ENCODE results near the gene PAF1.

Gene PAF1

DNA sequence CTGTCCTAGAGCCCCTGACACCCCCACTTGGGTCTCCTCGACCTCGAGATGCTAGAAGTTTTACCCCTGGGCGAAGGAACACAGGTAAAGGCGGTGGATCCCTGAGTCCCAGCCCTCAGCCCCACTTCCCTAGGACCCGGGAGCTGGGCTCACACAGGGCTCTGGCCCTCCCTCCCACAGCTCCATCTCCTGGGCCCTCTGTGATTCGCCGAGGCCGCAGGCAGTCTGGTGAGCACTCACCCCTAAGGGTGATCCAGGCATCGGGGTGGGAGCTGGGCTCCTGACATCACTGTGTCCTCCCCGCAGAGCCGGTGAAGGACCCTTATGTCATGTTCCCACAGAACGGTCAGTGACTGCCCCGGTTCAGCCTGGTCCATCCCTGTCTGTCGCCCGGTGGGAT is 29.9 kb upstream of the PAF1 start:
- TF ChIP-seq EZH2phosphoT487 (IDR thresholded peaks at IDR 0.05; ENCODE audit: low read length) (no peak), EZH2 (optimal IDR thresholded peaks at IDR 0.05; ENCODE audit: low read depth, low read length) (no peak)
- TF ChIP-seq, protein P1, sequence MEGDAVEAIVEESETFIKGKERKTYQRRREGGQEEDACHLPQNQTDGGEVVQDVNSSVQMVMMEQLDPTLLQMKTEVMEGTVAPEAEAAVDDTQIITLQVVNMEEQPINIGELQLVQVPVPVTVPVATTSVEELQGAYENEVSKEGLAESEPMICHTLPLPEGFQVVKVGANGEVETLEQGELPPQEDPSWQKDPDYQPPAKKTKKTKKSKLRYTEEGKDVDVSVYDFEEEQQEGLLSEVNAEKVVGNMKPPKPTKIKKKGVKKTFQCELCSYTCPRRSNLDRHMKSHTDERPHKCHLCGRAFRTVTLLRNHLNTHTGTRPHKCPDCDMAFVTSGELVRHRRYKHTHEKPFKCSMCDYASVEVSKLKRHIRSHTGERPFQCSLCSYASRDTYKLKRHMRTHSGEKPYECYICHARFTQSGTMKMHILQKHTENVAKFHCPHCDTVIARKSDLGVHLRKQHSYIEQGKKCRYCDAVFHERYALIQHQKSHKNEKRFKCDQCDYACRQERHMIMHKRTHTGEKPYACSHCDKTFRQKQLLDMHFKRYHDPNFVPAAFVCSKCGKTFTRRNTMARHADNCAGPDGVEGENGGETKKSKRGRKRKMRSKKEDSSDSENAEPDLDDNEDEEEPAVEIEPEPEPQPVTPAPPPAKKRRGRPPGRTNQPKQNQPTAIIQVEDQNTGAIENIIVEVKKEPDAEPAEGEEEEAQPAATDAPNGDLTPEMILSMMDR (IDR thresholded peaks at IDR 0.05; ENCODE audit: low read length) = no peak
- no peak overlapping the region for H3K4me2 ChIP-seq (ENCODE audit: low read depth, low read length)
- no peak overlapping the region for H3K9ac ChIP-seq (ENCODE audit: low read length)
- H3K9me3 ChIP-seq (replicated peaks; ENCODE audit: insufficient read depth, low read length) = no peaks in the 10 kb centered on the region
- H3K9me2 ChIP-seq (replicated peaks; ENCODE audit: insufficient read depth, low read length) = no peaks in the 10 kb centered on the region
- H3K36me3 ChIP-seq (replicated peaks; ENCODE audit: insufficient read depth, low read length) = no peaks in the 10 kb centered on the region
- DNase-seq = no peak
- no peaks in the 10 kb centered on the region for H4K20me1 ChIP-seq (ENCODE audit: insufficient read depth, low read length)
- no peak overlapping the region for H3K27ac ChIP-seq (ENCODE audit: low read length)
- H3K79me2 ChIP-seq (ENCODE audit: low read length) = no peaks in the 10 kb centered on the region
- H3K27me3 ChIP-seq (replicated peaks; ENCODE audit: insufficient read depth, low read length) = no peaks in the 10 kb centered on the region; the same call in 1 of the 2 replicates
- H3K4me3 ChIP-seq (ENCODE audit: low read length) = no peak overlapping the region
- no peaks in the 10 kb centered on the region for H3K4me1 ChIP-seq (ENCODE audit: low read length)
- no peak overlapping the region for H2AFZ ChIP-seq (ENCODE audit: low read length)
- H3F3A ChIP-seq (ENCODE audit: insufficient read depth, low read length) = no peaks in the 10 kb centered on the region

- no peak overlapping the region for H3K4me2 ChIP-seq (ENCODE audit: low read depth, low read length)
- no peak overlapping the region for H3K4me3 ChIP-seq (ENCODE audit: low read length)
- TF ChIP-seq, protein P1 (IDR thresholded peaks at IDR 0.05; ENCODE audit: low read length) = no peak
- TF ChIP-seq EZH2phosphoT487 (IDR thresholded peaks at IDR 0.05; ENCODE audit: low read length) (no peak), EZH2 (optimal IDR thresholded peaks at IDR 0.05; ENCODE audit: low read depth, low read length) (no peak)
- H3K9me3 ChIP-seq (replicated peaks; ENCODE audit: insufficient read depth, low read length) = no peaks in the 10 kb centered on the region
- H3F3A ChIP-seq (ENCODE audit: insufficient read depth, low read length) = no peaks in the 10 kb centered on the region; the same call in 1 of the 2 replicates
- H3K9me2 ChIP-seq (replicated peaks; ENCODE audit: insufficient read depth, low read length) = no peaks in the 10 kb centered on the region
- no peaks in the 10 kb centered on the region for H3K27me3 ChIP-seq (replicated peaks; ENCODE audit: insufficient read depth, low read length)
- H3K79me2 ChIP-seq (ENCODE audit: low read length) = no peaks in the 10 kb centered on the region
- no peaks in the 10 kb centered on the region for H3K36me3 ChIP-seq (replicated peaks; ENCODE audit: insufficient read depth, low read length)
- H3K27ac ChIP-seq (ENCODE audit: low read length) = no peak overlapping the region
- no peaks in the 10 kb centered on the region for H3K4me1 ChIP-seq (ENCODE audit: low read length)
- H4K20me1 ChIP-seq (ENCODE audit: insufficient read depth, low read length) = no peaks in the 10 kb centered on the region
- H2AFZ ChIP-seq (ENCODE audit: low read length) = no peak overlapping the region
- no peak for DNase-seq
- no peak overlapping the region for H3K9ac ChIP-seq (ENCODE audit: low read length)
Observed at GRCh38 chr19:39419003-39419402, 28.1 kb upstream of the PAF1 start.

GRCh38 chr19:39417463-39418181 is 26.7 kb upstream of the PAF1 start:
- H3K9me2 ChIP-seq (replicated peaks; ENCODE audit: insufficient read depth, low read length) = no peaks in the 10 kb centered on the region
- no peaks in the 10 kb centered on the region for H3K27me3 ChIP-seq (replicated peaks; ENCODE audit: insufficient read depth, low read length)
- TF ChIP-seq, protein P1 (IDR thresholded peaks at IDR 0.05; ENCODE audit: low read length) = no peak
- TF ChIP-seq EZH2 (optimal IDR thresholded peaks at IDR 0.05; ENCODE audit: low read depth, low read length) (no peak), EZH2phosphoT487 (IDR thresholded peaks at IDR 0.05; ENCODE audit: low read length) (no peak)
- no peak overlapping the region for H3K4me2 ChIP-seq (ENCODE audit: low read depth, low read length)
- no peak overlapping the region for H3K27ac ChIP-seq (ENCODE audit: low read length)
- no peaks in the 10 kb centered on the region; the same call in 1 of the 2 replicates for H3F3A ChIP-seq (ENCODE audit: insufficient read depth, low read length)
- no peak overlapping the region for H3K4me3 ChIP-seq (ENCODE audit: low read length)
- H3K9me3 ChIP-seq (replicated peaks; ENCODE audit: insufficient read depth, low read length) = no peaks in the 10 kb centered on the region
- DNase-seq = no peak
- no peaks in the 10 kb centered on the region for H3K4me1 ChIP-seq (ENCODE audit: low read length)
- H3K36me3 ChIP-seq (replicated peaks; ENCODE audit: insufficient read depth, low read length) = no peaks in the 10 kb centered on the region
- H4K20me1 ChIP-seq (ENCODE audit: insufficient read depth, low read length) = no peaks in the 10 kb centered on the region
- no peak overlapping the region for H2AFZ ChIP-seq (ENCODE audit: low read length)
- H3K79me2 ChIP-seq (ENCODE audit: low read length) = no peaks in the 10 kb centered on the region
- H3K9ac ChIP-seq (ENCODE audit: low read length) = no peak overlapping the region

All from MM.1S (cell line).